ENCODE data around the gene GPATCH4. TPM values are rescaled to one million over a fixed set of nuclear protein-coding genes. Genes with fewer than 3 reads are reported as not detected.

GPATCH4 gene
- total RNA-seq, 1 donor from 2014 or later = 18.6 TPM

DNA sequence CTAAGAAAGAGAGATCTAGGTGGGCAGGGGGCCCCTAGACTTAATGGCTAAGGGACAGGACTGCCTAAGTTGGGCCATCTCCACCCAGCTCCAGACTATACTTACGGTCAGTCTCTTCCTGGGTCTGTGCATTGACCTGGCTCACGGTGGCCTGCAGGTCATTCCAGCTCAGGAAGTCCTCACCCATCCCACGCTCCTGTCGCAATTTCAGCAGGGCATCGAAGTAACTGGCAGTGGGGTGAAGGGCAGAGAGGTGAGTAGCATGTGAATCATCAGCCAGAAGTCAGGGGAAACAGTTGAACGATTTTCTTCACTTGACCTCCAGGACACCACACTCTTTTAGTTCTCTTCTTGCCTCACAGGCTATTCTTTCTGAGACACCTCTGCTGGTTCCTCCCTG is 49.4 kb downstream of the GPATCH4 start:
- H3K27ac Mint-ChIP-seq (ENCODE audit: unreplicated experiment) = no peak overlapping the region

GRCh38 chr1:156551066-156551643 is 50.1 kb downstream of the GPATCH4 start:
- peaks cover 2% of the 10 kb centered on the region for H3K27me3 Mint-ChIP-seq (ENCODE audit: unreplicated experiment)
- H3K9me3 Mint-ChIP-seq (ENCODE audit: unreplicated experiment) = no peaks in the 10 kb centered on the region
- no peaks in the 10 kb centered on the region for H3K4me1 Mint-ChIP-seq (ENCODE audit: unreplicated experiment)
- no peak overlapping the region for H3K4me3 Mint-ChIP-seq (ENCODE audit: unreplicated experiment)
- no peak overlapping the region for H3K27ac Mint-ChIP-seq (ENCODE audit: unreplicated experiment)
- H3K36me3 Mint-ChIP-seq (ENCODE audit: low read depth, unreplicated experiment) = peaks cover 25% of the 10 kb centered on the region
- DNase-seq (ENCODE audit: low spot score) = no peak
- TF ChIP-seq, protein P1, sequence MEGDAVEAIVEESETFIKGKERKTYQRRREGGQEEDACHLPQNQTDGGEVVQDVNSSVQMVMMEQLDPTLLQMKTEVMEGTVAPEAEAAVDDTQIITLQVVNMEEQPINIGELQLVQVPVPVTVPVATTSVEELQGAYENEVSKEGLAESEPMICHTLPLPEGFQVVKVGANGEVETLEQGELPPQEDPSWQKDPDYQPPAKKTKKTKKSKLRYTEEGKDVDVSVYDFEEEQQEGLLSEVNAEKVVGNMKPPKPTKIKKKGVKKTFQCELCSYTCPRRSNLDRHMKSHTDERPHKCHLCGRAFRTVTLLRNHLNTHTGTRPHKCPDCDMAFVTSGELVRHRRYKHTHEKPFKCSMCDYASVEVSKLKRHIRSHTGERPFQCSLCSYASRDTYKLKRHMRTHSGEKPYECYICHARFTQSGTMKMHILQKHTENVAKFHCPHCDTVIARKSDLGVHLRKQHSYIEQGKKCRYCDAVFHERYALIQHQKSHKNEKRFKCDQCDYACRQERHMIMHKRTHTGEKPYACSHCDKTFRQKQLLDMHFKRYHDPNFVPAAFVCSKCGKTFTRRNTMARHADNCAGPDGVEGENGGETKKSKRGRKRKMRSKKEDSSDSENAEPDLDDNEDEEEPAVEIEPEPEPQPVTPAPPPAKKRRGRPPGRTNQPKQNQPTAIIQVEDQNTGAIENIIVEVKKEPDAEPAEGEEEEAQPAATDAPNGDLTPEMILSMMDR (IDR thresholded peaks at IDR 0.05; ENCODE audit: unreplicated experiment) = no peak

More for the DNA sequence above, 49.4 kb downstream of the GPATCH4 start:
- Mint-ChIP-seq H3K27me3 (ENCODE audit: unreplicated experiment) (peaks cover 2% of the 10 kb centered on the region), H3K36me3 (ENCODE audit: low read depth, unreplicated experiment) (peaks cover 25% of the 10 kb centered on the region), H3K4me1 (ENCODE audit: unreplicated experiment) (no peaks in the 10 kb centered on the region), H3K4me3 (ENCODE audit: unreplicated experiment) (peak overlapping the region; percentile 21), H3K9me3 (ENCODE audit: unreplicated experiment) (no peaks in the 10 kb centered on the region)
- TF ChIP-seq, protein P1 (IDR thresholded peaks at IDR 0.05; ENCODE audit: unreplicated experiment) = no peak
- DNase-seq (ENCODE audit: low spot score) = no peak

- Mint-ChIP-seq H3K36me3 (ENCODE audit: low read depth, unreplicated experiment) (peaks cover 22% of the 10 kb centered on the region), H3K4me3 (ENCODE audit: unreplicated experiment) (peak overlapping the region; percentile 10)
Observed at GRCh38 chr1:156550346-156550745, 50.9 kb downstream of the GPATCH4 start.

GRCh38 chr1:156549831-156550230 is 51.4 kb downstream of the GPATCH4 start:
- peaks cover 2% of the 10 kb centered on the region for H3K27me3 Mint-ChIP-seq (ENCODE audit: unreplicated experiment)
- H3K9me3 Mint-ChIP-seq (ENCODE audit: unreplicated experiment) = no peaks in the 10 kb centered on the region
- H3K4me1 Mint-ChIP-seq (ENCODE audit: unreplicated experiment) = peaks cover 4% of the 10 kb centered on the region
- peaks cover 20% of the 10 kb centered on the region for H3K36me3 Mint-ChIP-seq (ENCODE audit: low read depth, unreplicated experiment)
- H3K4me3 Mint-ChIP-seq (ENCODE audit: unreplicated experiment) = no peak overlapping the region
- TF ChIP-seq, protein P1 (IDR thresholded peaks at IDR 0.05; ENCODE audit: unreplicated experiment) = no peak
- no peak for DNase-seq (ENCODE audit: low spot score)
- H3K27ac Mint-ChIP-seq (ENCODE audit: unreplicated experiment) = no peak overlapping the region

More at GRCh38 chr1:156550346-156550745, 50.9 kb downstream of the GPATCH4 start:
- H3K27me3 Mint-ChIP-seq (ENCODE audit: unreplicated experiment) = peaks cover 2% of the 10 kb centered on the region
- DNase-seq (ENCODE audit: low spot score) = no peak
- TF ChIP-seq, protein P1 (IDR thresholded peaks at IDR 0.05; ENCODE audit: unreplicated experiment) = no peak
- H3K4me1 Mint-ChIP-seq (ENCODE audit: unreplicated experiment) = no peaks in the 10 kb centered on the region
- no peaks in the 10 kb centered on the region for H3K9me3 Mint-ChIP-seq (ENCODE audit: unreplicated experiment)
- H3K27ac Mint-ChIP-seq (ENCODE audit: unreplicated experiment) = no peak overlapping the region

DNA sequence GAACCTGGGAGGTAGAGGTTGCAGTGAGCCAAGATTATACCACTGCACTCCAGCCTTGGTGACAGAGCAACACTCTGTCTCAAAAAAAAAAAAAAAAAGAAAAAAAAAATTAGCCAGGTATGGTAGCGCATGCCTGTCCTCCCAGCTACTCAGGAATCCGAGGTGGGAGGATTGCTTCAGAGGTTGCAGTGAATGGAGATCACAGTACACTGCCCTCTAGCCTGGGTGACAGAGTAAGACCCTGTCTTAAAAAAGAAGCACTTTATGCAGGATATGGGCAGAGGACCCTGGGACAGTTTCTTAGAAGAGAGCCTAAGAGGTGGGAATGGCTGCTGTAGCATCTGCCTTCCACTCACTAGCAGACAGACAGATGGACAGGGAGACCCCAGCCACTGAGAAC is 51.9 kb downstream of the GPATCH4 start:
- H3K4me3 Mint-ChIP-seq (ENCODE audit: unreplicated experiment) = no peak overlapping the region
- peaks cover 7% of the 10 kb centered on the region for H3K4me1 Mint-ChIP-seq (ENCODE audit: unreplicated experiment)
- DNase-seq (ENCODE audit: low spot score) = no peak

More for the DNA sequence above, 51.9 kb downstream of the GPATCH4 start:
- TF ChIP-seq, protein P1 (IDR thresholded peaks at IDR 0.05; ENCODE audit: unreplicated experiment) = no peak
- peaks cover under 1% of the 10 kb centered on the region for H3K27me3 Mint-ChIP-seq (ENCODE audit: unreplicated experiment)
- H3K9me3 Mint-ChIP-seq (ENCODE audit: unreplicated experiment) = no peaks in the 10 kb centered on the region
- no peak overlapping the region for H3K27ac Mint-ChIP-seq (ENCODE audit: unreplicated experiment)
- peaks cover 20% of the 10 kb centered on the region for H3K36me3 Mint-ChIP-seq (ENCODE audit: low read depth, unreplicated experiment)
